GM12801 (cell line): ENCODE results near the gene NEDD1.

Experiments used
- TF ChIP-seq, protein P1 (sequence below): IDR thresholded peaks from one replicate; pipeline ENCODE4 v1.5.1; 2011; ENCODE audit warnings: control low read depth; ENCODE audit not compliant: insufficient read length; ENCODE audit errors: extremely low read depth

The NEDD1 gene

DNA sequence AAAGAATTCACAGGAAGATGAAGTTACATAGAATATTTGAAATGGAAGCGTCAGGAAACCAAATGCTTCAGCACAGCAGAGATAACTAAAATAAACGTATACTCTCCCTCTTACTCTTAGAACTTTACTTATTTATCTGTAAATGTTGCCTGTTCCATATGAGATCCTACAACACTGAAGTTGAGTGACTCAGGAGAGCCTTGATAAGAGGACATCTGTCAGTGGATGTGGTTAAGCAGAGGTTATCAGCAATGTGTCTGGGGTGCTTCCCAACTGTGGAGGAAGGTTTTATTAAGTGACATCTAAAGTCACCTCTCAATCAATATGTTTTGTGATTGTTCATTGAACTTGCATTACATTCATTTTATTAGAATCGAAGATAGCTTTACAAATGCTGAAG lies 81.9 kb downstream of the NEDD1 start:
- TF ChIP-seq, protein P1, sequence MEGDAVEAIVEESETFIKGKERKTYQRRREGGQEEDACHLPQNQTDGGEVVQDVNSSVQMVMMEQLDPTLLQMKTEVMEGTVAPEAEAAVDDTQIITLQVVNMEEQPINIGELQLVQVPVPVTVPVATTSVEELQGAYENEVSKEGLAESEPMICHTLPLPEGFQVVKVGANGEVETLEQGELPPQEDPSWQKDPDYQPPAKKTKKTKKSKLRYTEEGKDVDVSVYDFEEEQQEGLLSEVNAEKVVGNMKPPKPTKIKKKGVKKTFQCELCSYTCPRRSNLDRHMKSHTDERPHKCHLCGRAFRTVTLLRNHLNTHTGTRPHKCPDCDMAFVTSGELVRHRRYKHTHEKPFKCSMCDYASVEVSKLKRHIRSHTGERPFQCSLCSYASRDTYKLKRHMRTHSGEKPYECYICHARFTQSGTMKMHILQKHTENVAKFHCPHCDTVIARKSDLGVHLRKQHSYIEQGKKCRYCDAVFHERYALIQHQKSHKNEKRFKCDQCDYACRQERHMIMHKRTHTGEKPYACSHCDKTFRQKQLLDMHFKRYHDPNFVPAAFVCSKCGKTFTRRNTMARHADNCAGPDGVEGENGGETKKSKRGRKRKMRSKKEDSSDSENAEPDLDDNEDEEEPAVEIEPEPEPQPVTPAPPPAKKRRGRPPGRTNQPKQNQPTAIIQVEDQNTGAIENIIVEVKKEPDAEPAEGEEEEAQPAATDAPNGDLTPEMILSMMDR, result no peak

DNA sequence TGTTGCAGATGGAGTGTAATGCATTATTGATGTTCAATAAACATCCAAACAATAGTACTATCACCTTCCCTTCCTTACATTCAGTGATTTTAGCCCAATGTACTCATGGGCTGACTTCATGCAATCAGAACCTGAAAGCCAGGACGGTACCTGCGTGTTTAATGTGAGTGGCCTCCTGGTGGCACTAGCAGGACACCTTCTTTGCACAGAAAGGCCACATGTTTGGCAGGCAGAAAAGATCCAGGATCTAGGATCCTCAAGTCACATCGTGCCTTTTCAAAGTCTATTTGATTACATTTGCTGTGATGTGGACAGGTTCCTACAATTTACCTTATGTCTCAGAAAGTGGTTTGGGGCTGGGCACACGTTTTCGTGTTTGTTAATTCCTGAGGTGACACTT lies 82.9 kb downstream of the NEDD1 start:
- TF ChIP-seq, protein P1, result no peak

DNA sequence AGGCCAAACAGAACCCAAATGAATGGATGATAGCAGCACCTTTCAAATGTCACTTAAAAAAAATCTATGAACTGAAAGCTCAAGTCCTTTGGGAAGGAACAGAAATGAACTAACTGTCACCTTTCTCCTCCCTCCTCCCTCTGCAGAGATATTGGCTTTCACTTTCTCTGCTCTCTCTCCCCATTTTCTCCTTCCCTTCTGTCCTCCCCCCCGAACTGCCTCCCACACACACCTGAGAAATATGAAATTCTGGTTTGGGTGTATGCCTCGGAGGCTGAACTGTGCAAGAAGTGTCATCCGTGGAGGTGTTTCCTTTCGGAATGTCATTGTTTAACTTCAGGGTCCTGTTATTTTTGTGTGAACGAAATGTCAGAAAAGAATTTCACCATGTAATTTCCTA lies 87.8 kb downstream of the NEDD1 start:
- TF ChIP-seq, protein P1, result no peak

DNA sequence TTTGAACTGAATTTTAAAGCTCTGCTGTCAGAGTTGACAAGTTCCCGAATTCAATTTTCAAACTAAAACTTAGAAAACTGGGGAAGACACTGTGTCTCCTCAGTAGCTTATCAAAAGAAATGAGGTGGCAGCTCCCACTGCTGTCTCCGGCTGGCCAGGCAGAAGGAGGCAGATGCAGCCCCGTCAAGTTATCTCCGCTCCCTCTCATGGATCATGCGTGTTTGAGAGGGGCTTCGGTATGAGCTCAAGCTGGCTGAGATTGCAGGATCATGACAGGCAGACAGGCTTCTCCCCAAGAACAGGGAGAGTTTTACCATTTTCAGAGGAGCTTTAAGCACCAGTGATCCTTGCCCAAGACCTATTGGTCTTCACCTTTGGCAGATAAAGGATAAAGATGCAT lies 88.8 kb downstream of the NEDD1 start:
- TF ChIP-seq, protein P1, result no peak

DNA sequence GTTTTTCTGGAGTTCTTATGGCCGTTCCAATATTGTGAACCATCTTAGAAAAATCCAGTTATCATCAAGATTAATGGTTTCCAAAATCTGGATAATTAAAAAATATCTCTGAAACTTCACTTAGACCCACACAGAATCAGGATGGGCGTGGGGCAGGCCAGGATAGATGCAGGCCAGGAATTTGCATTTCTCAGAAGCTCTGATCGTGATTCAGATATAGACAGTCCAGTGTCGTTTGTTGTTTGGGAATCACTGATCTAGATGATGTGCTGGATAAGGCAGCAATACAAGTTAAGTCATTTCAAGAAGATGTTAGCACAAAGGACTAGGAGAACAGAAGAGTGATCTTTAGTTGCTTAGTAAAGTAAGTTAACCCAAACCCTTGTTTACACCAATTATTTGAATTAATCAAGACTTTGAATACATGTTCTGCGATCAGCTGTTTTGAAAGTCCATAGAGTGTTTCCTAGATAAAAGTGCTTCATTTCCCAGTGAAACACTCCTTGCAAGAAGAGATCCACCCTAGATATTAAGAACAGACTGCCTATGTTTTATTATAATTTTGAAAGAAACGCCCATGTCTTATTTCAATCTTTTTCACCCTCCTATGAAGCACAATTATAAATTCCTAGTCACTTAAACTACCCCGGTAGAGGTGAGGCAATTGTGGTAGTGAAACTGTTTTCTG lies 90.9 kb downstream of the NEDD1 start:
- TF ChIP-seq, protein P1, result no peak

DNA sequence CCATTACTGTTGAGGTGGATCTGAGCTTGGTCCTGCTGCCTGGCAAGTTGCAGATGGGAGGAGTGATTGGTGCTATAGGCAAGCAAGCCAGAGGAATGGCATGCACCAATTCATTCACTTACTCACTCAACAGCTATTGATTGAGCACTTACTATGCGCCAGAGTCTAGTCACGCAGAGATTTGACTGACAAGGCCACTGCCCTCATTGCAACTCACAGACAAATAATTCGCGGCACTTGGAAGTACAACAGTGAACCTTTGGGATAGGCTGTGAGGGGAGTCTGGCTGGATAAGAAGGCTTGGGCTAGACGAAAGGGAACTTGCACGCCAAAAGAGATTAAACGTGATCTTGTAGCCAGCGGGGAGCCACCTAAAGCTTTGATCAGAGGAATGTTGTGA lies 96.2 kb downstream of the NEDD1 start:
- TF ChIP-seq, protein P1, result no peak
